HG03039 (cell line): ENCODE data around the gene DDX49.

ENCODE experiments used
- ATAC-seq: cut with Tn5 transposase; IDR thresholded peaks from one replicate; pipeline ENCODE4 v1.9.1; 2021; ENCODE audit warnings: mild to moderate bottlenecking, moderate library complexity; ENCODE audit not compliant: unreplicated experiment

The DDX49 gene, protein sequence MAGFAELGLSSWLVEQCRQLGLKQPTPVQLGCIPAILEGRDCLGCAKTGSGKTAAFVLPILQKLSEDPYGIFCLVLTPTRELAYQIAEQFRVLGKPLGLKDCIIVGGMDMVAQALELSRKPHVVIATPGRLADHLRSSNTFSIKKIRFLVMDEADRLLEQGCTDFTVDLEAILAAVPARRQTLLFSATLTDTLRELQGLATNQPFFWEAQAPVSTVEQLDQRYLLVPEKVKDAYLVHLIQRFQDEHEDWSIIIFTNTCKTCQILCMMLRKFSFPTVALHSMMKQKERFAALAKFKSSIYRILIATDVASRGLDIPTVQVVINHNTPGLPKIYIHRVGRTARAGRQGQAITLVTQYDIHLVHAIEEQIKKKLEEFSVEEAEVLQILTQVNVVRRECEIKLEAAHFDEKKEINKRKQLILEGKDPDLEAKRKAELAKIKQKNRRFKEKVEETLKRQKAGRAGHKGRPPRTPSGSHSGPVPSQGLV

DNA sequence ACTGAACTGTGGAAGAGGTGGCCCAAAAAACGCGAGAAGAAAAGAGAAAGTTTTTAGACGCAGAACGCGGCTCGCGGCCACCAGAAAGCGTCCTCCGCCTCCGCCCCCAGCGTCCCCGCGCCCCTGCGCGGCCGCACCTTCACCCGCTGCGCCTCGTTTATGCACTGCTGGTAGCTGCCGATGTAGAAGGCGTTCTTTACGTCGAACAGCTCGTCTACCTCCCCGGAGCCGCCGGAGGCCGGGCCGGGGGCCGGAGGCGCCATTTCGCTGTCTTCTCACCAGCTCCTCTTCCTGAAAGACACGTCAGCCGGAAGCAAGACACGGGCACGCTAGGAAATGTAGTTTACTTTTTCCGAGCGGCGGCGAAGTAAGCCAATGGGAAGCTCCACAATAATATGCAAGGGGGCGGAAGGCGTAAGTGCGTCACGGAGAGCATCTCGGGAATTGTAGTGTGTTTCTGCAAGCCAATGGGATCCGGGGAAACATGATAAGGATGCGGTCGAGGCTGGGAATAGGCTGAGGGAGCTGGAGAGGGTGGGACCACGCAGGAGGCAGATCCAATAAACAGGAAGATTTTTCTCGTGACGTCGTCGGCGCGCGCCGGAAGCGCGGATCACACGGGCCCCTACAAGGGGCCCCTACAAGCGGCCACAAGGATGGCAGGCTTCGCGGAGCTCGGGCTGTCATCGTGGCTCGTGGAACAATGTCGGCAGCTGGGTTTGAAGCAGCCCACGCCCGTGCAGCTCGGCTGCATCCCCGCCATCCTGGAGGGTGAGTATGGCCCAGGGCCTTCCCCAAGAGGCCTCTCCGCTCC is at the start of gene DDX49, which contains the start of gene COPE:
Gene DDX49 (plus strand): TSS at position 630 of the 814 bp plus-strand sequence. CDS start 27 bp downstream, at position 657.
Gene COPE (minus strand): TSS at position 302 of the 814 bp plus-strand sequence. CDS start 39 bp downstream, at position 263.
- peak; percentile 81 for ATAC-seq

DNA sequence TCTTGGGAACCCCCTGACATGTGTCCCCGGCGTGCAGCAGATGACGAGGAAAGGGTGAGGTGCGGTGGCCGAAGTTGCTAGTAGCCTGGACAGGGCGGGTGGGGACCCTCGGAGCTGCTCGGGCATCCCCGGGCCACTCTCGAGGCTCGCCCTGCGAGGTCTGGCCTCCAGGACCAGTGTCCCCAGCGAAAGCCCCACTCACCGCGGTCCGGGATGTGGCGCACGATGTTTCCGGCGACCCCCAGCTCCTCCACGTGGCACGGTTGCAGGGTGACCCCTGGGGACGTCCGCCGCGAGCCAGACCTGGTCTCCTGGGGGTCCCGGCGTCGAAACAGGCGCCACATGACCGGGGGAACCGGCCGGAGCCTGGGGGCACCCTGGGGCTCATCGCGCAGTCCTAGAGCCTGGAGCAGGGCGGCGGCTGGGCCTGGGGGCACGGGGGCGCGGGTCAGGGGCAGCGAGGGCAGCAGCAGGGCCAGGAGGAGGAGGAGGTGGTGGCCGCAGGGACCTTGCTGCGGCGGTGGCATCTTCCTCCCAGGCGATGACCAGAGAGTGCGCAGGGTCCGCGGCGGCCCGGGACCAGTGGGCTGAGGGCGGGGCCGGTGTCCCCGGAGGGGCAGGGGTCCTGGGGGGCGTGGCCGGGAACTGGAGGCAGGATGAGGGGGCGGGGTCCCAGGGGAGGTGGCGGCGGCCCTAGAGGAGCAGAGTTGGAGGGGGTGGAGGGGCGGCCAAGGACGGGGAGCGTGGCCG is 49.6 kb upstream of the DDX49 start:
- no peak for ATAC-seq

DNA sequence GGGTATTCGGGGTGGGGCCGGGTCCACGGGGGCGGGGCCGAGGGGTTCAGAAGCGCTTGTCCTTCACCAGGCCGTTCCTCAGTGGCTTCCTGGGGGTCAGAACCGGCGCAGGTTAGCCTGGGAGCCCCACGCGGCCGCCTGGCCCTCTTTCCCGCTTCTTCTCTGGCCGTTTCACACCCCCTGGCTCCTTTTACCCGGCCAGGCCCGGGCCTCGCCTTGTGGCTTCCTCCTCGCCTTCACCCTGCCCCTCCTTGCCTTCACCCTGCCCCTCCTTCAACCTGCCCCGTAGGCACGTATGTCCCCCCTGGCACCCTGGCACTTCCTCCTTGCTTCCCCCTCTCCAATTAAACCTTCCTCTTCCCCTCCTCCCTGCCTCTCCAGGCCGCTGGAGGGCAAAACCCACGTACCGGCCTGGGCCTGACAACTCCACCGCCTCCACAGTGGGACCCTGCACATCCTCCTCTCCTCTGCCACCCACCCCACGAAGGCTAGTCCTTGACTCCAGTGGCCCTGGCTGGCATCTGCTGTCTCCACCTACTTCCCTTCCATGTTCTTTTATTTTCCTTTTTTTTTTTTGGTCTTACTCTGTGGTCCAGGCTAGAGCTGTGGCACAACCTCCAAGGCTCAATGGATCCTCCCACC is 48.9 kb upstream of the DDX49 start:
- no peak for ATAC-seq

DNA sequence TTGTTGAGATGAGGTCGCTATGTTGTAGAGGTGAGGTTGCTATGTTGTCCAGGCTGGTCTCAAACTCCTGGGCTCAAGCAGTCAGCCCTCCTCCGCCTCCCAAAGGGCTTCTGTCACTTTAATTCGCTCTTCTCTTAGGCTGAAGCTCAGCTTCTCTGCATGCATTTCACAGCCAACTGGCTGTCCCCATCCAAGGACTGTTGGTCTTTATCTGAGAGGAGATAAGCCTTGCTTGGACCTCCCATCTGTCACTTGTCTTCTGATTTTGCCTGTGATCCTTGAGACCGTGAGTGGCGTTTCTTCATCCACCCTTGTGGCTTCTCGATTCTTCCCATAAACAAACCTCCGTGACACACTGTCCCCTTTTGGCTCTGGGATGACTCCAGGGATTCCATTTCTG is 48.0 kb upstream of the DDX49 start:
- no peak for ATAC-seq

DNA sequence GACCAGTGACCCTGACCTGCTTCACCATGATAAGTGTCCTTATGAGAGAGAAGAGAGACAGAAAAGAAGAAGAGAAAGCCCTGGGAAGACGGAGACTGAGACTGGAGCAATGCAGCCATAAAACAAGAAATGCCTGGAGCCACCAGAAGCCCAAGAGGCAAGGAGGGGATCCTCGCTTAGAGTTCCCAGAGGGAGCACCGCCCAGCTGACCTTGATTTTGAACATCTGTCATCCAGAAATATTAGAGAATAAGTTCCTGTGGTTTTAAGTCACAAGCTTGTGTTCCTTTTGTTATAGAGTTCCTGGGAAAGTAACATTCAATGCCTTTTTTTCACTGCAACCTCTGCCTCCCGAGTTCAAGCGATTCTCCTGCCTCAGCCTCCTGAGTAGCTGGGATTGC is 43.8 kb upstream of the DDX49 start:
- ATAC-seq = no peak

DNA sequence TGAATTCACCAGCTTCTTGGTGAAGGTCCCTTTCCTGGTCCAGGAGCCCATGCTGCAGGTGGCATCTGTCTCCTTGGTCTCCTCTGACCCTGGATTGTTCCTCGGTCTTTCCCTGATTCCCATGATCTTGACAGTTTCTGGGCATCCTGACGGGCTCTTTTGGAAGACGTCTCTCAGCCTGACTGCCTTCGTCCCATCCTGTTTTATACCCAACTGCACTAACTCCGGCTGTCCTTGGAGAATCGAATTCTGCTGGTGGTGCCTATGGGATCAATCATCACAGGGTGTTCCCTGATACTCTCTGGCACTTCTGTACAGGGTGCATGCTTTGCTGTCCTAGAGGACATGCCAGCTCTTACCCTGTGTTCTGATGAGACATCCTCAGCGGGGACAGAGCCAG is 42.6 kb upstream of the DDX49 start:
- ATAC-seq = no peak

DNA sequence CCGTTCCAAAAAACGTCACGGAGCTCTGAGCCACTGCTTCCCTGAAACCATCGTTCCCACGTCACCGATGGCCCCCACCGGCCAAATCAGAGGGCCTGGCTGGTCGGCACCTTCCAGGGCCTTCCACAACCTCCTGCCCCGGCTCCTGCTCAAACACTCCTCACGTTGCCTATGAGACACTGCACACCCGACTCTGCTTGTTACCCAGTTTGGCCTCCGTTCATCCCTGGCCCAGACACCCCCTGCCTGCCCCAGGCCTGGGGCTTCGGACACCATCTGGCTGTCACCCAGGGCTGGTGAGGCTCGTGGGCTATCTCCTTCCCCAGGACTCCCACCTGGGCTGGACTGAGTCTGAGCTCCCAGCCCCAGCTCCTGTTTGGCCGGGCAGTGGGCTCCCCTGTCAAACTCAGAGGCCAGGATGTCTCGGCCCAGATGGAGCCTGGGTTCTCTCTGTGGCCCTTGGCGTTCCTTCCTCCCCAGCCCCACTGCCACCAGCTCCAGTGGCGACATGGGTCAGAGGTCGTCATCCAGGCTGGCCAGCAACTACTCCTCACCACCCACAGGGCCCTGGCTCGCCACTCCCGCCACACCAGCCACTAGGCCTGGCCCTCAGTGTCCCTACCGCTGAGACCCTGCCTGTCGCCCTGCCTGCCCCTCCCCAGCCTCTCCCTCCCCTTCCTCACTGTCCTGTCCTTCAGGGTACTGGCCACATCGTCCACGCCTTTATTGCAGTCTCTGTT is 41.3 kb upstream of the DDX49 start:
- ATAC-seq = no peak

DNA sequence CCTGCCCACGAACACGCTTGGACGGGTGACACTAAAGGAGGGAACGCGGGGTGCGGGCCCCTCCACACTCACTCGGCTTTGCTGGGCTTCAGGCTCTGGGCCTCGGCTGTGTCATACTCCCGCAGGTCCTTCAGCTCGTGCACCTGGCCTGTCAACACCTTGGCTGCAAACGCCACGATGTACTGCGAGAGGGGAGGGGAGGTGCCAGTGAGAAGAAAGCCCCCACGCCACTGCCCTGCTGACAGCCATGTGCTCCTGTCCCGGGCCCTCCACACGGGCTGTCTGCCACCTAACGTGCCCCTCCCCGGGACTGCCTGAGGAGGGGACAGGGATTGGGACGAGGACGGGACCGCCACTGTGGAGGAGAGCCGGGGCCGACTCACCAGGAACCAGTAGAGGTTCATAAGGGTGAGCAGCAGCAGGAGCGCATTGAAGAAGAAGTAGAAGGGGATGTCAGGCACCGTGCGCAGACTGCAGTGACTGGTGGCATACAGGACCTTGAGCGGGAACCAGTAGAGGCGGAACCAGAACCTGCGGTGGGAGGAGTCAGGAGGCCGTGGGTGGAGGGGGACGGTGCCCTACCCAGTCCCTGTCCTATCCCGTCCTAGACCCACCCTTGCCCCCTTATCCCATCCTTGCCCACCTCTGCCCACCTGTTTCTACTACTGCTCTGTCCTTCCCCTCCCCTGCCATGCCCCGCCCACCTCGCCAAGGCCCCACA is 40.5 kb upstream of the DDX49 start:
- ATAC-seq = no peak

DNA sequence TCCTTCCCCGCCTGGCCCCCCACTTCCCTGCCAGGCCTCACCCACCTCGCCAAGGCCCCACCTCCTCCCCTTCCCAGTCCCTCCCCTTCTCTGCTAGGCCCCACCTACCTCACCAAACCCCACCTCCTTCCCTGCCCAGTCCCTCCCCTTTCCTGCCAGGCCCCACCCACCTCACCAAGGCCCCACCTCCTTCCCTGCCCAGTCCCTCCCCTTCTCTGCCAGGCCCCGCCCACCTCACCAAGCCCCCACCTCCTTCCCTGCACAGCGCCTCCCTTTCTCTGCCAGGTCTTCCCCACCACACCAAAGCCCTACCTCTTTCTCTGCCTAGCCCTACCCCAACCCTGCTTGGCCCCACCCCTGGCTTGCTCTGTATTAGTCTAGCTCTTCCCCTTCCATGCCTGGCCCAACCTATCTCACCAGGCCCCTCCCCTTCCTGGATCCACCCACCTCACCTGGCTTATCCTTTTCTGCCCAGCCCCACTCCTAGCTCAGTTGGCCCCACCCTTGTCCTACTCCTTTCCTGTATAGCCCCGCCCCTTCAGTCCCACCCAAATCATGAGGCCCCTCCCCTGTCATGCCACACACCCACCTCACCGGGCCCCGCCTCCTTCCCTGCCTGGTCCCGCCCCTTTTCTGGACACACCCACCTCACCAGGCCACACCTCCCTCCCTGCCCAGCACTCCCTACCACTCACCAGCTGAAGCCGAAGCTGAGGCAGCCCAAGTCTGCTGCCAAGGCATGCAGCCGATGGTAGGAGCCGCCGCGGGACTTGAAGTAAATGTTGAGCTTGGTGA is 39.7 kb upstream of the DDX49 start:
- no peak for ATAC-seq

DNA sequence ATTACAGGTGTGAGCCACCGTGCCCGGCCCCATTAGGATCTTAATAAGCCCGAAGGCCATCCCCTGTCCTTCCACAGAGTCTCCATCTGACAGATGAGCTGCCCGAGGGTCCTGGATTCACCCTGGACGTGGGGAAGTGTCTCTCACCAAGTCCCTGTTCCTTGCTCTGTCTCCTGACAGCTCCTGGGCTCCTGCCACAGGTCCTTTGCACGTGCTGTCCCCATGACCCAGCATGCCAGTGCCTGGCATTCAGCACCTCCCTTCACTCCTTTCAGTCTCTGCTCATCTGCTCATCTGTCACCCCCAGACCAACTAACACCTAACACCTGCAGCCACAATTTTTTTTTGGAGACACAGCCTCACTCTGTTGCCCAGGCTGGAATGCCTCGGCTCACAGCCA is 38.0 kb upstream of the DDX49 start:
- ATAC-seq = no peak

DNA sequence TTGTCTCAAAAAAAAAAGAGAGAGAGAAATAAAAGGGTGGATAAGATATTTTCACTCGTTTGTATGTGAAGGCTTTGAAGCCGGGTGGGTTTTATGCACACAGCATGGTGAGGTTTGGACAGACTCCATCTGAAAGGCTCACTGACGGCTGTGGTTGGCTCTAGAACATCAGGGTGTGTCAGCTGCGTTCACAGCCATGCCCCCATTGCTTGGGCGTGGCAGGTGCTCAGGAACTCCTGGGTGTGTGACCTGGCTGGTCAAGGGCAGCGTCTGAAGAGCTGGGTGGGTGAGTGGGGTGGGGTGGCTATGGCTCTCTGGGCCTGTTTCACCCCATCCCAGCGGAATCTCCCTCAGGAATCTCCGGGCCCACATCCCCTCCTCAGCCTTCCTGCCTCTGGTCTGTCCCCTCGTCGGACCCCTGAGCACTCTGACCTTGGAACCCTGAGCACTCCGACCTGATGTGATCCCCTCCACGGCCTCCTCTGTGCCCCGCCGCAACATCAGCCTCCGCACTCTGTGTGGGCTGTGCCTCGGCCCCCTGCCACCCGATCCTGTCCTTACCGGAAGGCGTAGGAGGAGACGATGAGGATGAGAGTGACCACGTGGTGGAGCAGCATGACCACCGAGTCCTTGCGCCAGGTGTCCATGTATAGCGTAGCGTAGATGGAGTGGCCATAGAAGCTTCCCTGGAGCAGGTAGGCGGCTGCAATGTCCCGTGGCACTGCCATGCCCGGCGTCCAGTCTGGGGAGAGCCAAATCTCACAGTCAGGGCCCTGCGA is 35.8 kb upstream of the DDX49 start:
- no peak for ATAC-seq

DNA sequence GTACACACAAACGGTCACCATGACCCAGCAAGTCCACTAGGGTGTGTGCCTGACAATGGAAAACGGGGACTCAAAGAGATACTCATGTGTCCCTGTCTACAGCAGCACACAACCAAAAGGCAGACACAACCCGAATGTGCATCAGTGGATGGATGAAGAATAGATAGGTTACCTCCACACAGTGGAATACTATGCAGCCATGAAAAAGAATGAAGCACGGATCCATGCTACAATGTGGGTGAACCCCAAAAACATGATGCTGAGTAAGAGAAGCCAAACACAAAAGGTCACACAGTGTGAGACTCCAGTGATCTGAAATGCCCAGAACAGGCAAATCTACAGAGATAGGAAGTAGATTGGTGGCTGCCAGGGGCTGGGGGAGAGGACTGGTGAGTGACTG is 32.5 kb upstream of the DDX49 start:
- no peak for ATAC-seq

DNA sequence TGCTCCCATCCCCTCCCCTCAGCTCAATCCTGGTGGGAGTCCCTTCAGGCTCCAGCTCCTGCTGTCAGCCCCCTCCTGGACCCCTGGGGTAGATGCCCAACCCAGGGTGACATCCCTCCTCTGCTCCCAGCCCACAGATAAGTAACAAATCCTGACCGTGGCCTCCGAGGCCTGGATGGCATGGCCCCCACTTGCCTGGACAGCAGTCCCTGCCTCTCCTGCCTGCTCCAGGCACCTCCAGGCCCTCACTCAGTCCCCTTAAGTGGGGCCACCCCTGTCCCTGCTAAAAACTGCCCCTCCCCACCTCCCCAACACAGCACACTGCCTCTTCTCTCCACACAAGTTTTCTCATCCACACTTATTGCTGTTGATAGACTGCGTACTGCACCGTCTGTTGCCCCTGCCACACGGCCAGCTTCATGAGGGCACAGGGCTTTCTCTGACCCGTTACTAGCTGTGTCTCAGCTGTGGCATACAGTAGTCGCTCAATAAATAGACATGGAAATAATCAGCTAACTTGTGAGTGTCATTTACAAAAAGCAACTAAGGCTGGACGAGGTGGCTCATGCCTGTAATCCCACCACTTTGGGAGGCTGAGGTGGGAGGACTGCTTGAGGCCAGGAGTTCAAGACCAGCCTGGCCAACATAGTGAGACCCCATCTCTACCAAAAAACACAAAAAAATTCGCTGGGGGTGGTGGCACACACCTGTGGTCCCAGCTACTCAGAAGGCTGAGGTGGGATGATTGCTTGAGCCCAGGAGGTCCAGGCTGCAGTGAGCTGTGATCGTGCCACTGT is 29.4 kb upstream of the DDX49 start:
- ATAC-seq = no peak

DNA sequence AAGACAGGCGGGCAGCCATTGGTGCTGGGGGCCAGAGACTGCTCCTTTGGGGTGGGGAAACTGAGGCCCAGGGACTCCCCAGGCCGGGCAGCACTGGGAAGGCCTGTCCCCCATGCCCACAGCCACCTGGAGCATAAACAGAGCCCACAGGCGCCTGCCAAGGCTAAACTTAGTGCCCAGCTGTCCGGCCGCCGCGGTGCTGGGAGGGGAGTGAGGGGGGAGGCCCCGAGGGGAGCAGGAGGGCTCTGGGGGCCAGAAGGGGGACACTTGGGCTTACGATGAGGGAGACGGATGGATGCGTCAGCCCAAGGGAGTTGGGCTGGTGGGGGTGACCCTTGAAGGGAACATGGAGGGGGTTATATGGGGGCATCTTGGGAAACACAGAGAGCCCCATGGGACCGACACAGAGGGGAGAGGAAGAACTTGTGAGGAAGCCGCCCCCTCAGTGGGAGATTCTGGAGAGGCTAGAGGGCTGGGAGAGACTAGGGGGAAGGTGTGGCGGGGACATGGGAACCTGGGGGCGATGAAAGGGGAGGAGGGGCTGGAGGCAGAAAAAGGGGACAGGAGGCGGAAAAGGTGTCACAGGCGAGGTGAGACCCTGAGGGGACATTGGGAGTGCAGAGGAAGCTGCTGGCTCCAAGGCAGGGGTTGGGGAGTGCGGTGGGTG is 25.8 kb upstream of the DDX49 start:
- no peak for ATAC-seq

DNA sequence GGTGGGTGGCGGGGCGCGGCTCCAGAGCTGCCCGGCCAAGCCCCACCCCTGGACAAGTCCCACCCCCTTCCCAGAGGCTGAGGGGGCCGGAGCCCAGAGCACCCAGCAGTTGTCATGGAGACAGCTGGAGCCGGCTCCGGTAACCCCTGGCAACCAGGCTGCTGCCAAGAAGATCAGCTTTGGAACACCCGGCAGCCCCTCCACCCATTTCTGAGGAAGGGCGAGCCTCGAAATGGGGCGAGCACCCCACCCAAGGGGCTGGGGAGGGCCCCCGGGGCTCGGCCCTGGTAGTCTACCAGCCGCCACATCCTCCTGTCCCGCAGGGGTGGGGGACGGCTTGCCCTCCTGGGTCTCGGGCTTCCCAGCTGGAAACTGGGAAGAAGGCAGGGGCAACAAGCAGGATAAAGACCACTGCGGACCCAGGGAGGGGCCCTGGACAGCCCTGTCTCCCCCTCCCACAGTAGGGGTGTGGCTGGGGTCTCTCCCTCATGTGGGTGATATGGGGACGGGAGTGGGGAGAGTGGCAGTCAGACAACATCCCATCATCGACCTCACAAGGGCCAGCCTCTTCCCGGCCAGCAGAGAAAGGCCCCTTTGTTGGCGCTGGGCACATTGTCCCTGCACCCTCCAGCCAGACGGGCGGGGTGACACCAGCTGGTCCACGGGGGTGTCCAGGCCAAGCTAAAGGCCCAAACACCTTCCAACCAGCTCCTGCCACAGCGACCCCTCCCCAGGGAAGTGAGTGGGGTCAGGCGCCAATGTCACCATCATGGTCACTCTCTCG is 25.1 kb upstream of the DDX49 start:
- ATAC-seq = no peak
